Natural killer cell (primary cell): ENCODE measurements around the gene SAFB. TPM values are rescaled to one million over a fixed set of nuclear protein-coding genes. Genes with fewer than 3 reads are reported as not detected.

Experiments used
- ATAC-seq, 3 donors: fragments of 150-1000 bp in 2 of 3; fragments of 200-7000 bp in 1 of 3; cut with Tn5 transposase; 1 replicate in 1 of 3; 2 replicates in 2 of 3; pipeline ENCODE4 v1.10.0; 2021; ENCODE audit warnings: mild to moderate bottlenecking in 2 of 3, moderate library complexity in 2 of 3
- DNase-seq, 2 donors: peaks; one replicate each; pipeline versions ENCODE4 v3.0.0 to v3.0.0-alpha.2; 2013 to 2021; ENCODE audit warnings: mixed read lengths in 1 of 2
- H3K27ac ChIP-seq: one replicate; pipeline ENCODE4 v1.5.1; 2013; ENCODE audit warnings: mild to moderate bottlenecking, low read length
- H3K27me3 ChIP-seq: one replicate; pipeline ENCODE4 v1.6.1; 2013; ENCODE audit warnings: low read length; ENCODE audit not compliant: control insufficient read depth, insufficient read depth
- H3K36me3 ChIP-seq: one replicate; pipeline ENCODE4 v1.6.1; 2013; ENCODE audit warnings: low read length; ENCODE audit not compliant: control insufficient read depth, insufficient read depth
- H3K4me1 ChIP-seq: one replicate; pipeline ENCODE4 v1.6.1; 2013; ENCODE audit warnings: low read length; ENCODE audit not compliant: control insufficient read depth, insufficient read depth
- H3K4me3 ChIP-seq: one replicate; pipeline ENCODE4 v1.5.1; 2013; ENCODE audit warnings: low read length
- H3K9me3 ChIP-seq: one replicate; pipeline ENCODE4 v1.6.1; 2013; ENCODE audit warnings: low read length; ENCODE audit not compliant: control insufficient read depth, insufficient read depth
- H3K27ac Mint-ChIP-seq, 2 donors: one replicate each; pipeline ENCODE4 v1.8.0; 2022; ENCODE audit warnings: mild to moderate bottlenecking in 2 of 2, mixed read lengths in 2 of 2, moderate library complexity in 1 of 2
- H3K27me3 Mint-ChIP-seq, 2 donors: one replicate each; pipeline ENCODE4 v1.8.0; 2022; ENCODE audit warnings: low read depth in 2 of 2, mixed read lengths in 2 of 2
- H3K36me3 Mint-ChIP-seq: one replicate; pipeline ENCODE4 v1.8.0; 2022; ENCODE audit warnings: mixed read lengths
- H3K4me1 Mint-ChIP-seq, 2 donors: one replicate each; pipeline ENCODE4 v1.8.0; 2022; ENCODE audit warnings: mixed read lengths in 2 of 2
- H3K4me3 Mint-ChIP-seq: one replicate; pipeline ENCODE4 v1.8.0; 2022; ENCODE audit warnings: mild to moderate bottlenecking, moderate library complexity, mixed read lengths
- H3K9me3 Mint-ChIP-seq, 2 donors: one replicate each; pipeline ENCODE4 v1.8.0; 2022; ENCODE audit warnings: mixed read lengths in 2 of 2
- CTCF ChIP-seq: fragments of 200-600 bp; IDR thresholded peaks from one replicate; pipeline ENCODE4 v1.8.0; 2022; ENCODE audit warnings: antibody characterized with exemption
- WGBS: methylation state at CpG from one replicate; pipeline ENCODE4 v1.1.7; 2013; ENCODE audit warnings: missing lambda C conversion rate; ENCODE audit not compliant: insufficient coverage; 5-methylcytosine and 5-hydroxymethylcytosine counted together
- intact Hi-C: fragments of 100-400 bp; cut with micrococcal nuclease; formaldehyde crosslinking; loops from one replicate; pipeline ENCODE4 v1.14.2; 2022
- total RNA-seq, 4 donors: library from RNA; stranded (reverse); fragments of 120-200 nt in 1 of 4; gene quantifications; one replicate each; pipeline versions ENCODE4 v1.2.3 to v1.2.4, GENCODE V29; 2013 to 2022

SAFB gene
- total RNA-seq, 3 donors from 2014 or later (not counting 1 experiment from before 2014, with no cell fraction given): 195 to 229 (median 207) TPM

GRCh38 chr19:5666921-5667610 lies 44.2 kb downstream of the SAFB start:
- Histone ChIP-seq H3K36me3 (peaks cover 68% of the 10 kb centered on the region), H3K9me3 (no peaks in the 10 kb centered on the region), H3K27me3 (no peaks in the 10 kb centered on the region), H3K4me3 (no peak overlapping the region), H3K27ac (no peak overlapping the region), H3K4me1 (no peaks in the 10 kb centered on the region)
- intact Hi-C loops: no loop called here
- no peaks in the 10 kb centered on the region for H3K9me3 Mint-ChIP-seq
- no peaks in the 10 kb centered on the region for H3K27me3 Mint-ChIP-seq
- peak overlapping the region; percentile 63 to 64 for H3K27ac Mint-ChIP-seq
- DNase-seq (no peak), ATAC-seq (no peak)
- no peak for TF ChIP-seq CTCF
- H3K36me3 Mint-ChIP-seq: peaks cover 10% of the 10 kb centered on the region
- WGBS: 97% methylated on average over 25 of the region's 26 CpGs
- no peaks in the 10 kb centered on the region for H3K4me1 Mint-ChIP-seq
- no peak overlapping the region for H3K4me3 Mint-ChIP-seq

- H3K36me3 ChIP-seq: peaks cover 63% of the 10 kb centered on the region
- H3K4me3 Mint-ChIP-seq: no peak overlapping the region
- ATAC-seq (peak in 2 of 3 donors; percentile 19 to 25), DNase-seq (no peak)
- no peak overlapping the region for H3K4me3 ChIP-seq
- intact Hi-C loops: no loop called here
- no peaks in the 10 kb centered on the region for H3K4me1 ChIP-seq
- no peaks in the 10 kb centered on the region for H3K9me3 ChIP-seq
- H3K27ac ChIP-seq: no peak overlapping the region
- no peaks in the 10 kb centered on the region for H3K4me1 Mint-ChIP-seq
- no peaks in the 10 kb centered on the region for H3K27me3 ChIP-seq
- peaks cover 10% of the 10 kb centered on the region for H3K36me3 Mint-ChIP-seq
- WGBS: 94% methylated on average over 22 of the region's 22 CpGs
- no peaks in the 10 kb centered on the region for H3K9me3 Mint-ChIP-seq
- TF ChIP-seq CTCF: no peak
- peak overlapping the region in 1 of 2 donors; percentile 50 for H3K27ac Mint-ChIP-seq
- H3K27me3 Mint-ChIP-seq: no peaks in the 10 kb centered on the region
These were observed 44.9 kb downstream of the SAFB start for GRCh38 chr19:5667751-5668271.

GRCh38 chr19:5669212-5669611 lies 46.3 kb downstream of the SAFB start:
- 93% methylated on average over 11 of the region's 11 CpGs for WGBS
- ATAC-seq (no peak), DNase-seq (no peak)
- H3K36me3 Mint-ChIP-seq: peaks cover 10% of the 10 kb centered on the region
- Histone ChIP-seq H3K4me1 (no peaks in the 10 kb centered on the region), H3K27ac (no peak overlapping the region), H3K4me3 (no peak overlapping the region), H3K36me3 (peaks cover 49% of the 10 kb centered on the region), H3K27me3 (no peaks in the 10 kb centered on the region), H3K9me3 (no peaks in the 10 kb centered on the region)
- intact Hi-C loops: no loop called here
- H3K4me3 Mint-ChIP-seq: no peak overlapping the region
- H3K4me1 Mint-ChIP-seq: no peaks in the 10 kb centered on the region
- TF ChIP-seq CTCF: no peak
- H3K9me3 Mint-ChIP-seq: peaks cover 0 to 4% of the 10 kb centered on the region in 2 donors
- H3K27me3 Mint-ChIP-seq: no peaks in the 10 kb centered on the region
- H3K27ac Mint-ChIP-seq: peak overlapping the region in 1 of 2 donors; percentile 14
